C4-2B (cell line): ENCODE data around the gene SRRT.
"Not testable (repeated sequence)": the region's sequence is repeated elsewhere in the genome, so short reads cannot be mapped to it uniquely, and the experiment has no call there.

Source experiments
- H3K27ac ChIP-seq: fragments of 450-650 bp; 2 replicates; pipeline ENCODE4 v1.5.1; 2017
- CTCF ChIP-seq: fragments of 450-650 bp; conservative IDR thresholded peaks from 2 replicates; pipeline ENCODE4 v1.5.1; 2017; ENCODE audit warnings: mild to moderate bottlenecking
- ZFX ChIP-seq: fragments of 450-650 bp; IDR thresholded peaks from 2 replicates; pipeline ENCODE4 v1.6.1; 2017

The SRRT gene

GRCh38 chr7:100900978-100901377 lies 26.1 kb downstream of the SRRT start:
- H3K27ac ChIP-seq: no peak overlapping the region
- TF ChIP-seq ZFX (no peak), CTCF (no peak)

- no peak for TF ChIP-seq CTCF
- no peak for TF ChIP-seq ZFX
- no peak overlapping the region for H3K27ac ChIP-seq
Measured at GRCh38 chr7:100901921-100902332, 27.0 kb downstream of the SRRT start.

- no peak overlapping the region for H3K27ac ChIP-seq
- TF ChIP-seq ZFX: no peak
- no peak for TF ChIP-seq CTCF
Measured at GRCh38 chr7:100902638-100903037, 27.7 kb downstream of the SRRT start.

GRCh38 chr7:100908512-100908911 lies 33.6 kb downstream of the SRRT start:
- H3K27ac ChIP-seq: no peak overlapping the region
- no peak for TF ChIP-seq ZFX
- no peak for TF ChIP-seq CTCF

- not testable (repeated sequence) for H3K27ac ChIP-seq
Measured at GRCh38 chr7:100910443-100910842, 35.5 kb downstream of the SRRT start.

GRCh38 chr7:100911484-100911883 lies 36.6 kb downstream of the SRRT start:
- no peak overlapping the region for H3K27ac ChIP-seq
- TF ChIP-seq ZFX (no peak), CTCF (no peak)

GRCh38 chr7:100914208-100914878 lies 39.4 kb downstream of the SRRT start:
- no peak for TF ChIP-seq ZFX
- TF ChIP-seq CTCF: no peak
- H3K27ac ChIP-seq: no peak overlapping the region

- TF ChIP-seq ZFX (no peak), CTCF (no peak)
- no peak overlapping the region for H3K27ac ChIP-seq
Measured at GRCh38 chr7:100914879-100915447, 40.1 kb downstream of the SRRT start.

GRCh38 chr7:100919335-100919734 lies 44.4 kb downstream of the SRRT start:
- H3K27ac ChIP-seq: not testable (repeated sequence)

- not testable (repeated sequence) for H3K27ac ChIP-seq
Measured at GRCh38 chr7:100919779-100920437, 45.0 kb downstream of the SRRT start.
